HS-27A (cell line): ENCODE results near the gene PLD5.
"Not testable (repeated sequence)": the region's sequence is repeated elsewhere in the genome, so short reads cannot be mapped to it uniquely, and the experiment has no call there.

Experiments
- DNase-seq: peaks from one replicate; pipeline ENCODE4 v3.0.0-alpha.2; 2012; ENCODE audit warnings: low read depth, missing footprints

PLD5 gene

DNA sequence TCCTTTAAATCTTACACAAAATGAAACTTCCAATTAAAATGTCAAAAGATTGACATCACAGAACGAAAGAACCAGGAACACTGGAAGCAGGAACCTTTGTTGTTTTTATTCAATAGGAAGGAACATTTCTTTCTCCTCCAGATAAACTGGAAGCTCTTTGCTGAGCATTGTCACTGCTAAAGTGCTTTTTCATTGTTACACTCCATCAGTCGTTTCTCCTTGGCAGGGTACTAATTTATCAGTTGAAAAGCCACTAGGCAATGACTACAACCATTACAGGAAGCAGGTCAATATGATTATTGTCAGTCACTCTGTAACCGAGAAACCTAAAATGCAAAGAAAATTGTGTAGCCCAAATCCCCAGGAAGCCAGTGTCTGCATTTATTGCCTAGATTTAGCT is 362.4 kb downstream of the PLD5 start:
- no peak for DNase-seq

DNA sequence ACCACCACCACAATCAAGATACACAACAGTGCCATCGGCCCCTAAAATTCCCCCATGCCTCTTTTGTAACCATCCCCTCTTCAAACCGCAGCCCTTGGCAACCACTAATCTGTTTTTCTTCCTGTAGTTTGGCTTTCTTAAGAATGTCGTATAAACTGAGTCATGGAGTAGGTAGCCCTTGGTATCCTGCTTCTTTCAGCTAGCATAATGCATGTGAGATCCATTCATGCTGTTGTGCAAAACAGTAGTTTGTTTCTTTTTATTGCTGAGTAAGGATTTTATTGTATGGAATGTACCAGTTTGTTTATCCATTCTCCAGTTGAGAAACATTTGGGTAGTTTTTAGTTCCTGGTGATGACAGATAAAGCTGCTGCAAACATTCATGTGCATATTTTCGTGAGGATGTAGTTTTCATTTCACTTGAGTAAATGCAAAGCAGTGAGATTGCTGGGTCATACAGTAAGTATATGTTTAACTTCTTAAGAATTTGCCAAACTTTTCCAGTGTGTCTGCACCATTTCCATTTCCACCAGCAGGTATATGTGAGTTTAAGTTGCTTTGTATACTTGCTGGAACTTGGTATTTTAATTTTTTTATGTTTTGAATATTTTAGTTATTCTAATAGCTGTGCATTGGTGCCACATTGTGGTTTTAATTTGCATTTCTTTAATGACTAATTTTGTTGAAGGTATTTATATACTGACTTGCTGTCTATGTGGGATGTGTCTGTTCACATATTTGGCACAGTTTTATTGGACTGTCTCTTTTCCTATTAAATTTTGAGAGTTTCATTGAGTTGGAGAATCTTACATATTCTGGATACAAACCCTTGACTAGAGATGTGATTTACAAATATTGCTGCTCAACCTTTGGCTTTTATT is 377.2 kb downstream of the PLD5 start:
- no peak for DNase-seq

DNA sequence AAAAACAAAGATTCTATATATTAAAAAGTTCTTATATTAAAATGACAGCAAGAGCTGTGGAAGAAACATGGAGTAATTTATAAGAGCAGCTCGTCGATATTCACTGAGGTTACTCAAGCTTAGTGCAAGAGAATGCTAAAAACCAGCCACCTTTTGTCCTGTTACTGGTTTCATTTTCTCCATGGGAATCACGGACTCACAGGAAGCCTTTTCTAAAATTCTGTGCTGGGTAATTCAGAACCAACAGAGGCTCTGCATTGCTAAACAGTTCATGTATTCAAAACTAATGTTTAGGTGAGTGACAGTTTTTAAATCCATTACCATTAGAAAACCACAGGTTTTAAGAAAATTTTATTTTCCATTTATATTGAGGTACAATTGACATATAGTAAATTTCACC is 377.8 kb downstream of the PLD5 start:
- DNase-seq: no peak

DNA sequence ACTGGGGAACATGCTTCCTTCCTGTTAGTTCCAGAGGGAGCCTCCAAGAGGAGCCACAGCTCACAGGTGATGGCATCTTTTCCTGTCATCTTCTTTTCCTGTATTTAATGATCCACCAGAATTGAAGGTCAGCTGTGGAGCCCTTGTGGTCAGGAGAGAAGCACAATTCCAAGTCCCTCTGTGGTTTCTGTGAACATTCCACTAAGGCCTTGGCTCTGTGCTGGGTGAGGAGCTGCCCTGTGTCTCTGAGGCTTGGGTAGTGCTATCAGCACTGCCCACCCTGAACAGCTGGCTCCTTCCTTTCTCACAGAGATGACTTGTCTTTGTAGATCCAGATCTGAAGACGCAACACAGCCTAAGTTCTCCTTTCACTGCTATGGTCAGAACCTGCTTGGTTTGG is 383.7 kb downstream of the PLD5 start:
- no peak for DNase-seq

DNA sequence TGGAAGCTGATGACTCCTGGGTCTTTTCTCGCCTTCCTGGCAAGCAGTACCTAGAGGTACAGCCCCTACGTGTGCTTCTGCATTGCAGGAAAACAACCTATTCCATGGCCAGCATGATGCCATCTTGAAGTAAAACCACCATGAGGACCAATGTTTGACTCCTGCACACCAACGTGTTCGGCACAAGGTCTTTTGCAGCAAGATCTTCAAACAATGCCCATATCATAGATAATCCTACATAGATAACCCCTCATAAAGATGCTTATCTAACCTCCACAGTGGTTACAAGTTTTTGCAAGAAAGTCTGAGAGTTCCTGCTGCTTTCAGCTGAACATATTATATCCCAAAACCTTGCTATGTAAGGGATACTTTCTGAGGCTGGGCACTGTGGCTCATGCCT is 384.5 kb downstream of the PLD5 start:
- DNase-seq: no peak

DNA sequence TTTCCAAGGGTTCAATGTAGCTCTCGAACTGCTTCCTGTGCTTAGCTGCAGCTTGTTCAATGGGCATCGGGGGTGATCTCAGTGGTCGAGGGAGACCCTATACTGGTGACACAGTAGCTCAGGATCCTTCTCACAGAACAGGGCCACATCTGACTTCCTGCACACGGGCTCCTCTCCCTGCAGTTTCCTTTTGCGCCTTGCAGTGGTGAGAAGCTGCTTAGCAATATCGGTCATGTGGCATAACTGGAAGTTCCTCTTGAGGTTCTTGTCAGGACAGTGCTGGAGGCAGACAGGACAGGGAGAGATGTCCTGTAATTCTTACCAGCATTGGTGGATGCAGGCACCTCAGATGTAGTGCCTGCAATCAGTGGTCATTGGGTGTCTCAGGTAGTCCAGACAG is 385.1 kb downstream of the PLD5 start:
- DNase-seq: no peak

DNA sequence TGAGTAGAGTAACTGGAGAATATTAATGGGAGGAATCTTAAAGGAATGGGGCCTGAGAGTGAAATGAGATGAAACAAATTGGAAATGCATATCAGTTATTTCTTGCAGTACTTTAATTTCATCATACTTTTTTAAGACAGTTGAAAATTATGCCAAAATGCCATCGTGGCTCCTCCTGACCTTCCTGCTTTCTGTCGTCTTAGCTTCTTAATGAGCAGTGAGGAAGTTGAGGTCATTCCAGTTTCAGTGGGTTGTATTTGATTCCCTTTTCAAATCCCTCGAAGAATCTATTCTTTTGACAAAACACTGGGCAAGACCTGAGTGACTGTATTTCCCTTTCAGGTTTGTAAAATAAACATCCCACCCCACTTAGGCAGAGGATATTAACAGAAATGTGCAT is 390.7 kb downstream of the PLD5 start:
- no peak for DNase-seq

DNA sequence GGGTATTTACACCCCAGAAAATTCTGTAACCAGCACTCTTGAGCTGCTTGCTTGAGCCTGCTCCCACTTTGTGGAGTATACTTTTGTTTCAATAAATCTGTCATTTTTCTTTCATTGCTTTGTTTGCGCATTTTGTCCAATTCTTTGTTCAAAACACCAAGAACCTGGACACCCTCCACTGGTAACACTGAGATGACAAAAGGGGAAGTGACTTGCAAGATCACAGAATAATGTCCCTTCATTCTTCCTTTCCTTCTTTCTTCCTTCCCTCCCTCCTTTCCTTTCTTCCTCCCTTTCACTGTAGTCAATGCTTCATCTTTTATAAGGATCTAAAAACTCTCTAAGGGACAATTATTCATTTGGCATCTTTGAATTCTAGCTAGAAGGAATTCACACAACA is 391.1 kb downstream of the PLD5 start:
- DNase-seq: no peak

DNA sequence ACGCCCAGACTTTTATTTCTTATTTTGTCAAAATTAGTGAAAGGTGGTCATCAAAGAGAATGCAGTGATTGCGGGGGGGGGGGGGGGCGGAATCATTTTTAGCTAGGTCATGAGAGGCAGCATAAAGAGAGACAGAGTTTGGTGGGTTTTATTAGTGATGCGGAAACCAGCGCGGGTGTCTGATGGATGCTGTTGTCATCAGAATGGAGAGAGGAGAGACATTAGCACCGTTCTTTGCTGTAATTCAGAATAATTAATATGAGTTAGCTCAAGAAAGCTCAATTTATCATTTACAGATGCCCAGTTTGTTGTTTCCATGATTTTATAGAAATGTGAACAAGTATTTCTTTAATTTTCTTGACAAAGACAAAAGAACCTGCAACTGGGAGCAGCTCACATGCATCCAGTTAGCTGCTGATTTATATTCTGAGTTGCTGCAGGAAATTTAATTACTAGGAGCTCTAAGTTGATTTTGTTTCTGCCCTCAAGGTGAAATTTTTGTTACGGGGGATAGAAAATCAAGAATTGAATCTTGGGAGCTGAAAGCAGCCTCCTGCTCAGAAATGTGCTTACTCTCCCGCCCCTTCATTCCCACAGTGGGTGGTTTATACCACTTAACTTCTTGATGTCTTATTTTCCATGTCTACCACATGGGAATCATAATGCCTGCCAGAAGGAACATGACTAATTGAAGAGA is 392.2 kb downstream of the PLD5 start:
- no peak for DNase-seq

DNA sequence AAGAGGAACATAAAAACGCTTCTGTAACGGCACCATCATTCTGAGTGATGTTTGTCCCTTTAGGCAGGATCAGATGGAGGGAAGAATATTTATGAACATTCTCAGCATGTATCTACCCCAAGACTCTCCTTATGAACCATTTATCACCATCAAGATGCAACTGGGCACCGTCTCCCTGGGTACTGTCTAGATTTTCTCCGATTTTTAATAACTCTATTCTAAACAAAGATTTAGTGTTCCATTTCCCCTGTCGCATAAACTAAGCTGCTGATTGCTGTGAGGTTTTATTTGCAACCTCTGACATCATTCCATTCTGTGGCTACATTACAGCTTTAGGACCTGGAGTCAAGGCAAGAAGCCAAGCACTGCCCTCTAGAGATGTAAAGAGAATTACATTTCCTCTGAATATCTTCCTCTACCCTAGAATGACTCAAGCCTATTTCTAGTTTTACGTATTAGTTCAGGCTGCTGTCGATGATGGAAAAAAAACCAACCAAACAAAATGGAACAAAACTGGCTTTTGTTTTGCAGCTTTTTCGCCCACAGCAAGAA is 395.5 kb downstream of the PLD5 start:
- peak; percentile 3 for DNase-seq

DNA sequence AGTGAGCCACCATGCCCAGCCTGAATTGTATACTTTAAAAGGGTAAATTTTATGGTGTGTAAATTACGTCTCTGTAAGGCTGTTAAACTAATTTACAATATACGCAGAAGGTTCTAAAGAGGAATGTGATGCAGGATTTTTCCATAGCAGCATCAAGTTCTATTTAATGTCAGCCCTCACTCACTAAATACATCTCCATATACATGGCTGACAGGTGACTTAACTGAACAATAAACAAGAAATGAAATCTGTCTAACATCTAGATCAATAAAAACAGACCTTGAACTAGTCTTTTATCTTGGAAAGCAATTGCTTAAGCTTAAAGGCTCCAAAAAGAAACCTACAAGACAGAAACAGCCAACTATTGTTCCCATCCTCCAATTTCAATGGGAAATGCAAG is 404.1 kb downstream of the PLD5 start:
- no peak for DNase-seq

DNA sequence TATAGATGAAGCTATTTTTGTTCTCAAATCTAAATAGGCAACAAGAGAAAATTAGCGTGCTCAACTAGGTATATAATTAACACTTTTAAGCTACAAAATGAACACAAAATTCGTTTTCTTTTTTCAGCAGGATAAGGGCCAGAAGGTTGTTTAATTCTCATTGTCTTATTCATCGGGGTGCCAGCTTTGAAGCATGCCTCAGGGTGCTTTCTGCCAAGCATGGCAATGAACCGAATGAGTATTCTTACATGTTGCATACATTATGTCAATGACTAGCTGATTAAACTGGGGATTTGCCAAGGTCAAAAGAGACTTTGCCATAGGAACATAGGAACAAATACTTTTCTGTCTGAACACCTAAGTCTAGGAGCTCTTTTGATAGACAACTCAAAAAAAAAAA is 423.6 kb downstream of the PLD5 start:
- DNase-seq: no peak

DNA sequence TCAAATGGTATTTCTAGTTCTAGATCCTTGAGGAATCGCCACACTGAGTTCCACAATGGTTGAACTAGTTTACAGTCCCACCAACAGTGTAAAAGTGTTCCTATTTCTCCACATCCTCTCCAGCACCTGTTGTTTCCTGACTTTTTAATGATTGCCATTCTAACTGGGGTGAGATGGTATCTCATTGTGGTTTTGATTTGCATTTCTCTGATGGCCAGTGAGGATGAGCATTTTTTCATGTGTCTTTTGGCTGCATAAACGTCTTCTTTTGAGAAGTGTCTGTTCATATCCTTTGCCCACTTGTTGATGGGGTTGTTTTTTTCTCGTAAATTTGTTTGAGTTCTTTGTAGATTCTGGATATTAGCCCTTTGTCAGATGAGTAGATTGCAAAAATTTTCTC is 427.2 kb downstream of the PLD5 start:
- DNase-seq: not testable (repeated sequence)

DNA sequence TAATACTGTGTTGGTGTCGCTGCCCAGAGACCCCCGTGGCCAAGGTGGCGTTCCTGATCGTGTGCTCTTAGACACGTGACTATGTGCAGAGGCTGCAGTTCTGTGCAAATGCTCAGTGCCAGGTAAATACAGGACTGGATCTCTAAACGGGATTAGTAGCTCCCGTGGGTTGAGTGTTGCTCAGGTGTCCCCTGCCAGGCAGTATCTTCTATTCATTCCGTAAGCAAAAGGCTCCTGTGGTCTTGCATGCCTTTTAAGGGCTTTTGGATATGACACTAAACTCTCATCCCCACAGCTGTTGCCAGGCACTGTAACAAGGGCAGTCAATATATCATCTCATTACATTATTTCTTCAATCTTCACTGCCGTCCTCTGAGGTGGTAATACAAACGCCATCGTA is 431.4 kb downstream of the PLD5 start:
- no peak for DNase-seq

DNA sequence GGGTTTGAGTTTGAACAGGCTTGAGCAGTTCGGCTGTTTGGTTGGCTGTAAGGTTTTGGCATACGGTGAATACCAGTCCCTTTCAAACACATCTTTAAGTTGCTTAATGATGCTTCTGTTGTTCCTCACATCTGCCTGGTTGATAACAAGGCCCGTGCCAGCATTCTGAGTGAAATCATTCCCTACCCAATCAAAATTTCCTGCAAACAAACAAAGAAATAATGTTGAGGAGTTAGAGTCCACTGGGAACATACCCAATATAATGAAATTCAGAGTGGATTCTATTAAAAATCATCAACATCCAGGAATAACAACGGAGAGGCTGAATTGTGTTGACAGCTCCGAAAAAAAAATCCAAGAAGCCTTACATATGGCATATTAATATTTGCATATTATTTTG is 434.6 kb downstream of the PLD5 start:
- no peak for DNase-seq

DNA sequence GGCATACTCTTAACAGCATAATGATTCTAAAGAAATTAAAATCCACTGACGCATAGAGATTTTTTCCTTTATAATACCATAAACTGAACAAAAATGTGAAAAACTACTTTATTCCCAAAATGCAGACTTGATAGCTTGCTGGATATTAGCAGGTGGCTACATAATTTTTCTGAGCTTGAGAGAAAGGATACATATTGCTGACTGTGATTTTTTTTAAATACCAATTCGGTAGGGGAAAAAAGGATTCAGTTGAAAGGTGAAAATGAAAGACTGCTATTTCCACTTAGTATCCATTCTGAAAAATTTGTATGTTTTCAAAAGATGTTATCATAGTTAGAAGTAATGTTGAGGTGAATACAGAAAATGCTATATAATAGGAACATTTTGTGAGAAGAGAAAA is 435.6 kb downstream of the PLD5 start:
- no peak for DNase-seq

DNA sequence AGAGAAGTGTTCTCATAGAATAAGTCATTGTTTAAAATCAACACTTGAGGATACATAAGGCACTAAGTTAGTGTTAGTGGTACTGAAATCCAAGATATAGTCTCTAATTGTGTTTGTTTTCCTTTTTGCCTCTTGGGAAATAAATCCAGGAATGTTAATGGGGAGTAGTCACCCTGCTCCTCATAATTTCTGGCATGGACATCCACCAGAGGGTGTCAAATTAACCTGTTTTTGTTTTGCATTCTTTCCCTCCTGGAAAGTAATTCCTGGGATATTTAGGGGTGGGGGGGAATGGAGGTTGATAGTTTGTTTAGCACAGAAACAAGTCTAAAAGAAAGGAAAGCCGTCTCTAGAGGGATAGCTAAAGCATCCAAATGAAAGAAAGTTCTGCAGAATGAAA is 437.8 kb downstream of the PLD5 start:
- DNase-seq: no peak

DNA sequence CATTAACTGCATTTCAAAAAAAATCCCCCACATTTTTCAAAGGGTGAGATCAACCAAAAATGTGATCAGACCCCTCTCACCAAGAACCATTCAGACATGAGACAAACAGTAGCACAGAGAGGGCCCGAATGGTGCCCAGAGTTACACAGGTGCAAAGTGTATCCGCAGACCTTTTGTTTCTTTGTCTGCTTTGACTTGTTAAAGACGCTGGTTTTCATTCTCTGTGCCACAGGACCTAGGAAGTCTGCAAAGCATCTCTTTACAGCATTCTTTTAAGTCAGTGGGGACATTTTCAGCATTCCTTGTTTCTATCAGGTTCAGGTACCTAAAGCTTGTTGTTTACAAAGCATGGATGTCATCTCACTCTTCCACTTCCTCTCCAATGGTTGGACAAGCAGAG is 438.4 kb downstream of the PLD5 start:
- no peak for DNase-seq

DNA sequence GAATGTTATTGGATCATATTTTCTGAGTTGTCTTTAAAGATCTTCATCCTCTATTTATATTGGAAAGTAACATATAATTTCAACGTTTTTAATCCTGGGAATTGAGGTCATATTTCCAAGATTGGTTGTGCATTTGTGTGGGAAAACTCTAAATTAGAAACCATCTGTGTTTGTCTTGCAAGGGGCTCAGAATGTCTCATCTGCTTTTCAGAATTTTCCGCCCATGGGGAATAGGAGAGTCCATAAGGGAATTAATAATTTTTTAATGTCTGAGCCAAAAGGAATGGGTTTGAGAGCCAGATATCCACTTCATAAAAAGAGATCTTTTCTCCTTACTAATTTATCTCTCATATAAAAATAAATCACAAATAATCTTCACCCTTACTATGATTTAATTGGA is 440.8 kb downstream of the PLD5 start:
- no peak for DNase-seq

DNA sequence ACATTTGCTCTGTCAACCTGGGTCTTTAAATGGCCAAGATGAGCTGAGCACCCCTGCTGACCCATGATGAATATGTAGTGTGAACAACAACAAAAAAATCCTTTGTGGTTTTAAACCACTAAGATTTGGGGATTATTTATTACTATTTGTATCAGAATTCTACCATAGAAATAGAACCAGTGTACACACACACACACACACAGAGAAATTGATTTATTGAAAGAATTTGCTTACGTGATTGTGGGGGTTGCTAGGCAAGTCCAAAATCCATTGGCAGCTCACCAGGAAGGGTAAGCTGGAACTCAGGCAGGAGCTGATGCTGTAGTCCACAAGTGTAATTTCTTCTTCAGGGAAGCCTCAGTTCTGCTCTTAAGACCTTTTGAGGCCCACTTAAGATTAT is 443.1 kb downstream of the PLD5 start:
- no peak for DNase-seq

DNA sequence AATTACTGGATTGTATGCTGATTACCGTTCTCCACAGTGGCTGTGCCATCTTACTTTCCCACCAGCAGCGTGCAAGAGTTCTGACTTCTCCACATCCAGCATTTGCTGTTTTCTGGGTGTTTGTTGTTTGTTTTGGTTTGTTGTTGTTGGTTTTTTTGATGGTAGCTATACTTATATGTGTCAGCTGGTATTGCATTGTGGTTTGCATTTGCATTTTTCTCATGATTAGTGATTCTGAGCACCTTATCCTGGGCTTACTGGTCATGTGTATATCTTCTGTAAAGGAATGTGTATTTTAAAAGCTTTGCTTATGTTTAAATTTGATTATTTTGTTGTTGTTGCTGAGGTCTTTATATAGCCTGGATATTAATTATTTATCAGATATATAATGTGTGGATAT is 458.7 kb downstream of the PLD5 start:
- no peak for DNase-seq

DNA sequence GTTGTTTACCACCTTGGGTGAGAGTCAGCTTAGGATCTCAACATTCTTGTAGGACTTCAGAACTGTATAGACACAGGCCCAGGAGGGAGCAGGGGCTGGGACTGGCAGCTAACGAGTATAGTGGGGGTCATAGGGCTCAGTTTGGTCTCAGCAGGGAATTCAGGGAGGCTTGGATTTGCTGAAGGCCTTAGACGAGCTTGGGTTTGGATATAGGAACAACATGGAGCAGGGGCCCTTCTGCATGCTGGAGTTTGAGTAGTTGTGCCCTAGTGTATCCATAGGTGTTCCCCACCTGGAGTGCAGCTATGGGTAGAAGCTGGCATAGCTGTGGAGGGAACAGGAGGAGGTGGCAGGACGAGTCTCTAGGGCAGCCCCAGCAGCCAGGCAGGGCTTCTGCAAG is 462.2 kb downstream of the PLD5 start:
- DNase-seq: no peak

DNA sequence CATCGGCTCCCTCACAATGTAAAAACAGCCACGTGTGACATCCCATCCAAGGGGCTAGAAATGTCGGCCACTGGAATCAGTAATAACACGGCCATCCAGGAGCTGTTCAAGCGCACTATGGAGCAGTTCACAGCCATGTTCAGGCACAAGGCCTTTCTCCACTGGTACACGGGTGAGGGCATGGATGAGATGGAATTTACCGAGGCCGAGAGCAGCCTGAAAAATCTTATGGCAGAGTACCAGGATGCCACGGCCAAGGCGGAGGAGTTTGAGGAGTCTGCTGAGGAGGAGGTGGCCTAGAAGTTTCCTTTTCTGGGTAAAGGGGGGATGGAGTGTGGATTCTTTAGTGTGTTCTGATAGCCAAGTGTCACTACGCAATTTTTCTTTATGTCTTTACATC is 464.5 kb downstream of the PLD5 start:
- DNase-seq: no peak
